PC-3 (cell line): ENCODE results near the gene COX18. TPM values are rescaled to one million over a fixed set of nuclear protein-coding genes. Genes with fewer than 3 reads are reported as not detected.

Experiments used
- ATAC-seq: fragments of 200-7000 bp; cut with Tn5 transposase; 2 replicates; pipeline ENCODE4 v1.9.1; 2020; ENCODE audit warnings: mild to moderate bottlenecking, moderate library complexity
- BruUV-seq: library from RNA; stranded (reverse); fragments of 400-500 nt; replicated peaks from 2 replicates; lab custom pipeline; 2021; lab: Mats Ljungman, UMichigan
- CTCF ChIA-PET: fragments of 300-600 bp; sonication (Branson Sonifier 250); formaldehyde crosslinking; loops from one replicate; lab custom pipeline; 2022; ENCODE audit warnings: antibody characterized with exemption; lab: Charles Lee
- POLR2A ChIA-PET: fragments of 300-600 bp; sonication (Branson Sonifier 250); formaldehyde crosslinking; loops from one replicate; lab custom pipeline; 2022; ENCODE audit warnings: antibody characterized with exemption; ENCODE audit not compliant: unreplicated experiment; lab: Charles Lee
- DNase-seq: peaks from one replicate; pipeline ENCODE4 v3.0.0-alpha.2; 2015
- H2AFZ ChIP-seq: fragments of 300-600 bp; sonication (generic); 2 replicates; pipeline ENCODE4 v1.6.0; 2016; ENCODE audit warnings: antibody characterized with exemption, low read length
- H3F3A ChIP-seq: fragments of 300-600 bp; sonication (generic); one replicate; pipeline ENCODE4 v1.6.0; 2017; ENCODE audit warnings: antibody characterized with exemption, low read length, control low read depth, mild to moderate bottlenecking; ENCODE audit not compliant: unreplicated experiment
- H3K27ac ChIP-seq: fragments of 300-600 bp; sonication (generic); 2 replicates; pipeline ENCODE4 v1.5.1; 2016; ENCODE audit warnings: mild to moderate bottlenecking, low read length
- H3K27me3 ChIP-seq: fragments of 300-600 bp; sonication (generic); 2 replicates; pipeline ENCODE4 v1.6.1; 2016; ENCODE audit warnings: low read length, mixed read lengths
- H3K36me3 ChIP-seq: fragments of 300-600 bp; sonication (generic); 2 replicates; pipeline ENCODE4 v1.6.1; 2016; ENCODE audit warnings: low read depth, mixed run types, low read length, mixed read lengths
- H3K4me1 ChIP-seq: fragments of 300-600 bp; sonication (generic); 2 replicates; pipeline ENCODE4 v1.5.1; 2016; ENCODE audit warnings: low read length; ENCODE audit not compliant: insufficient read depth
- H3K4me2 ChIP-seq: fragments of 300-600 bp; sonication (generic); 2 replicates; pipeline ENCODE4 v1.6.0; 2016; ENCODE audit warnings: low read length
- H3K4me3 ChIP-seq: fragments of 300-600 bp; sonication (generic); 2 replicates; pipeline ENCODE4 v1.5.1; 2016; ENCODE audit warnings: mild to moderate bottlenecking, low read length, mixed read lengths
- H3K79me2 ChIP-seq: fragments of 300-600 bp; sonication (generic); 2 replicates; pipeline ENCODE4 v1.6.1; 2017; ENCODE audit warnings: low read length, mixed read lengths
- H3K9ac ChIP-seq: fragments of 300-600 bp; sonication (generic); 2 replicates; pipeline ENCODE4 v1.6.0; 2016; ENCODE audit warnings: mild to moderate bottlenecking, low read length
- H3K9me2 ChIP-seq: fragments of 300-600 bp; sonication (generic); replicated peaks from 2 replicates; pipeline ENCODE4 v1.6.1; 2016; ENCODE audit warnings: mixed run types, low read length, mixed read lengths
- H3K9me3 ChIP-seq: fragments of 300-600 bp; sonication (generic); 2 replicates; pipeline ENCODE4 v1.6.1; 2016; ENCODE audit warnings: low read length, mixed read lengths
- H4K20me1 ChIP-seq: fragments of 300-600 bp; sonication (generic); 2 replicates; pipeline ENCODE4 v1.6.1; 2016; ENCODE audit warnings: low read length, mixed read lengths
- CTCF ChIP-seq: fragments of 300-600 bp; sonication (generic); conservative IDR thresholded peaks from 2 replicates; pipeline ENCODE4 v1.5.1; 2017; ENCODE audit warnings: antibody characterized with exemption, low read depth, mild to moderate bottlenecking, low read length
- EZH2 ChIP-seq: fragments of 300-600 bp; sonication (generic); IDR thresholded peaks from one replicate; pipeline ENCODE4 v1.6.1; 2017; ENCODE audit warnings: antibody characterized with exemption, mild to moderate bottlenecking, low read length; ENCODE audit not compliant: unreplicated experiment
- EZH2phosphoT487 ChIP-seq: fragments of 300-600 bp; sonication (generic); IDR thresholded peaks from 2 replicates; pipeline ENCODE4 v1.6.1; 2018; ENCODE audit warnings: mild to moderate bottlenecking, antibody characterized with exemption, low read length, borderline replicate concordance
- intact Hi-C: fragments of 100-400 bp; cut with micrococcal nuclease; formaldehyde crosslinking; loops from 2 replicates; pipeline ENCODE4 v1.9.0; 2023
- total RNA-seq: library from RNA; depleted of rRNA; stranded (reverse); fragments of >200 nt; gene quantifications from 2 replicates; pipeline ENCODE4 v1.2.3, GENCODE V29; 2014

The COX18 gene
- total RNA-seq, 1 experiment from 2014 or later = 32.8 TPM

DNA sequence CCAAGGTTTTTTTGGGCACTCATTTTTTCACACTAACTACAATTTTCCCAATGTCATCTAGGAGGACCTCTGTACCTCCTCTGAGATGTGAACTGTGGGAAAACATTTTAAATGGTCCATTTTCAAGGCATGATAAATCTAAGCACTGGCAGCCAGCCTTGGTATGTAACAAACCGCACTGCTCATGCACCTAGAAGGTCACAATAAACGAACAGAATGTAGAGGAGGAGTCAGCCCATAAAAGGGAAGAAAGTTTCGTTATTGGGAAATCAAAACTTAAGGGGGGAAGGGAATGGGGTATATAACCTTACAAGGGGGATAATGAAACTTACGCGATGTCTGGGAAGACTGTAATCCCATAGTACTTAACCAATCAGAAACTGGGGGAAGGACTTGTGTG, 16.4 kb downstream of the COX18 start:
- H3K27ac ChIP-seq = no peak overlapping the region
- no peaks in the 10 kb centered on the region for H3K79me2 ChIP-seq
- no peaks in the 10 kb centered on the region for H3F3A ChIP-seq
- intact Hi-C loops = no loop called here
- no peaks in the 10 kb centered on the region for H4K20me1 ChIP-seq
- POLR2A ChIA-PET = no interaction called here
- H3K4me3 ChIP-seq = no peak overlapping the region
- H3K27me3 ChIP-seq = no peaks in the 10 kb centered on the region
- no peak overlapping the region for H3K9ac ChIP-seq
- BruUV-seq = no TSS peak
- H3K36me3 ChIP-seq = peaks cover 4% of the 10 kb centered on the region; the same call in 1 of the 2 replicates
- no peaks in the 10 kb centered on the region for H3K9me3 ChIP-seq
- DNase-seq (no peak), ATAC-seq (no peak)
- TF ChIP-seq CTCF (no peak), EZH2 (no peak), EZH2phosphoT487 (no peak)
- no peak overlapping the region for H3K4me2 ChIP-seq
- H2AFZ ChIP-seq = no peak overlapping the region
- H3K9me2 ChIP-seq = no peaks in the 10 kb centered on the region
- CTCF ChIA-PET = no interaction called here
- H3K4me1 ChIP-seq = no peaks in the 10 kb centered on the region

DNA sequence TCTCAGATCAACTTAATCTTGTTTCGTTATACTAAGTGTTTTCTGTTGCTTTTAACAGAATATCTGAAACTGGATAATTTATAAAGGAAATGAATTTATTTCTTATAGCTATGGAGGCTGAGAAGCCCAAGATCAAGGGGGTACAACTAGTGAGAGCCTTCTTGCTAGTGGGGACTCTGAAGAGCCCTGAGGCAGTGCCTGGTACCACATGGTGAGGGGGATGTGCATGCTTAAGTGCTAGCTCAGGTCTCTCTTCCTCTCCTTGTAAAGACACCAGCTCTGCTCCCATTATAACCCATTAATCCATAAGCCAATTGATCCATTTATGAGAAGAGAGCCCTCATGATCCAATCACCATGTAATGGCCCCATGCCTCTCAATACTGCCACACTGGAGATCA, 17.9 kb downstream of the COX18 start:
- H3K9ac ChIP-seq = no peak overlapping the region
- no peaks in the 10 kb centered on the region for H3K4me1 ChIP-seq
- no peak overlapping the region for H2AFZ ChIP-seq
- CTCF ChIA-PET = interaction anchor here (0.5 kb wide), 1 partner anchor 725 kb away, joined by 3 read pairs; no protein-coding TSS in a partner anchor
- no peak overlapping the region for H3K4me2 ChIP-seq
- POLR2A ChIA-PET = interaction anchor here (0.6 kb wide), 1 partner anchor 51 kb away, joined by 8 read pairs; no protein-coding TSS in a partner anchor
- ATAC-seq (no peak), DNase-seq (no peak)
- no peaks in the 10 kb centered on the region; the same call in 1 of the 2 replicates for H3K36me3 ChIP-seq
- no peaks in the 10 kb centered on the region for H3F3A ChIP-seq
- no TSS peak for BruUV-seq
- H3K79me2 ChIP-seq = no peaks in the 10 kb centered on the region
- H3K4me3 ChIP-seq = no peak overlapping the region
- TF ChIP-seq CTCF = no peak
- no peak for TF ChIP-seq EZH2phosphoT487
- no peak for TF ChIP-seq EZH2
- H3K9me3 ChIP-seq = no peaks in the 10 kb centered on the region
- H4K20me1 ChIP-seq = no peaks in the 10 kb centered on the region
- H3K9me2 ChIP-seq = no peaks in the 10 kb centered on the region
- intact Hi-C loops = no loop called here
- H3K27ac ChIP-seq = no peak overlapping the region
- H3K27me3 ChIP-seq = no peaks in the 10 kb centered on the region

DNA sequence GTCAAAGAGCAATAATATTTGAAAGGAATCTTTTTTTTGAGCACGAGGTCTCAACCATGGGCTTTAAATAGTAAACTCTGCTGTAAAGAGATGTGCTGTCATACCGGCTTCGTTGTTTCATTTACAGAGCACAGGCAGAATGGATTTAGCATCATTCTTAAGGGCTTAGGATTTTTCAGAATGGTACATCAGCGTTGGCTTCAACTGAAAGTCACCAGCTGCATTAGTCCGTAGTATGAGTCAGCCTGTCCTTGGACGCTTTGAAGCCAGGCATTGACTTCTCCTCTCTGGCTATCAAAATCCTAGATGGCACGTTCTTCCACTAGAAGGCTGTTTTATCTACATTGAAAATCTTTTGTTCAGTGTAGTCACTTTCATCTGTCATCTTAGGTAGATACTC, 23.6 kb downstream of the COX18 start:
- ATAC-seq (no peak), DNase-seq (no peak)
- Histone ChIP-seq H4K20me1 (no peaks in the 10 kb centered on the region), H3K27me3 (no peaks in the 10 kb centered on the region), H3K27ac (no peak overlapping the region), H3F3A (no peaks in the 10 kb centered on the region), H3K79me2 (no peaks in the 10 kb centered on the region), H3K9me3 (no peaks in the 10 kb centered on the region), H3K9ac (no peak overlapping the region), H3K4me1 (no peaks in the 10 kb centered on the region), H2AFZ (no peak overlapping the region), H3K36me3 (no peaks in the 10 kb centered on the region), H3K9me2 (no peaks in the 10 kb centered on the region), H3K4me2 (no peak overlapping the region), H3K4me3 (no peak overlapping the region)
- TF ChIP-seq EZH2phosphoT487 = no peak
- no peak for TF ChIP-seq EZH2
- TF ChIP-seq CTCF = no peak
- CTCF ChIA-PET = no interaction called here
- BruUV-seq = no TSS peak
- POLR2A ChIA-PET = no interaction called here
- intact Hi-C loops = no loop called here
